DMS153 (cell line): ENCODE data around the gene ITPR3.

Experiments used
- DNase-seq: peaks from one replicate; lab custom pipeline; 2025; lab: John Stamatoyannopoulos, UW

Gene ITPR3

DNA sequence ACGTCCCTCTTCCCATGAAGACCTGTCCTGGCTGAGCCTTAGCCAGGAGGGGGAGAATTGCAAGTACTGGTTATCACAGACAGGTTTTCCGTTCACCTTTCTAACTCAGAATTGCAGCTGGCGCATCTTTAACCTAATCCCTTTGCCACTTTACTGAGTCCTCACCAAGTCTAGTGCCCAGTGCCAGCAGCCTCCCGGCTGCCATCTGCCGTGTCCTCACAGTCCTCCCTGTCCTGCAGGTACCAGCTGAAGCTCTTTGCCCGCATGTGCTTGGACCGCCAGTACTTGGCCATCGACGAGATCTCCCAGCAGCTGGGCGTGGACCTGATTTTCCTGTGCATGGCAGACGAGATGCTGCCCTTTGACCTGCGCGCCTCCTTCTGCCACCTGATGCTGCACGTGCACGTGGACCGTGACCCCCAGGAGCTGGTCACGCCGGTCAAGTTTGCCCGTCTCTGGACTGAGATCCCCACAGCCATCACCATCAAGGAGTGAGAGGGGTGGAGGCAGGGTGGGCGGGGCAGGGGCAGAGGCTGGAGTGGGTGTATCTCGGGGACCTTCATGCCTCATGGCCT lies 49.1 kb downstream of the ITPR3 start:
- DNase-seq = no peak

DNA sequence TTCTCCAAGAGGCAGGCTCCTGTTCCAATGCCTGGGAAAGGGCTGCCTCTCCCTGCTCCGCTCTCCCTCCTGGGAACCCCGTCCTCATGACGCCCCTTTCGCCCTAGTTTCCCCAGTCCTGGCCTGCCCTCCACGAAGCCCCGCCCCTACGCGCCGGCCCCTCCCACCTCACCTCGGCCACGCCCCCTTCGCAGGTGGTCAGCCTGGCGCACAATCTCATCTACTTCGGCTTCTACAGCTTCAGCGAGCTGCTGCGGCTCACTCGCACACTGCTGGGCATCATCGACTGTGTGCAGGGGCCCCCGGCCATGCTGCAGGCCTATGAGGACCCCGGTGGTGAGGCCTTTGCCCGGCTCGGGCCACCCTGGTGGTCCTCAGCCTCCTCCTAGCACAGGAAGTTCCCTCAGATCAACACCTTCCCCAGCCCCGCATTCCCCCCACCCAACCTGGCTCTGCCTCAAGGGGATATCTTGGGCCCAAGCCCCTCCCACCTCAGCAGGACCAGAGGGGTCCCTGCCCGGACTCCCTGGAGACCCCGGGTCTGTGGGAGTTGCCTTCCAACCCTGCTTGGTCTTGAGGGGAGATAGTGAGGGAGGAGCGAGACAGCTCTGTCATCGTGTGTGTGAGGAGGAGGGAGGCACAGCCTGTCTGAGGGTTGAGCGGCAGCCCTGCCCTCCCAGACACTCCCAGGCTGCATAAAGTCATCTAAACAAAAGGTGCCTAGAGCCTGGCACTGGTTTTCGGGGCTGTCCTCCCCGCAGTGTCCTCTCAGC lies 50.0 kb downstream of the ITPR3 start:
- no peak for DNase-seq

DNA sequence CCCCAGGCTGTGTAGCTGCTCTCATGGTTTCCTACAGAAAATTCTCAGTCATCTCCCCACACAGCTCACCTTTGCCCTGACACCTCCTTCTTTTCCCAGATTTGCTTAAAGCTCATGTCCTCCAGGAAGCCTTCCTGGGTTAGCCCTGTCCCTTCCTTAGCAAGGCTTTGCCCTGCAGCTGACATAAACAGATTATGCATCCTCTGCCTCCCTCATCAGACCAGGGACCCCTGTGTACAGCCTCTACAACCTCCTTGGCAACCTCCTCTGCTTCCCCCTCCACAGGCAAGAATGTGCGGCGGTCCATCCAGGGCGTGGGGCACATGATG lies 50.6 kb downstream of the ITPR3 start:
- no peak for DNase-seq

DNA sequence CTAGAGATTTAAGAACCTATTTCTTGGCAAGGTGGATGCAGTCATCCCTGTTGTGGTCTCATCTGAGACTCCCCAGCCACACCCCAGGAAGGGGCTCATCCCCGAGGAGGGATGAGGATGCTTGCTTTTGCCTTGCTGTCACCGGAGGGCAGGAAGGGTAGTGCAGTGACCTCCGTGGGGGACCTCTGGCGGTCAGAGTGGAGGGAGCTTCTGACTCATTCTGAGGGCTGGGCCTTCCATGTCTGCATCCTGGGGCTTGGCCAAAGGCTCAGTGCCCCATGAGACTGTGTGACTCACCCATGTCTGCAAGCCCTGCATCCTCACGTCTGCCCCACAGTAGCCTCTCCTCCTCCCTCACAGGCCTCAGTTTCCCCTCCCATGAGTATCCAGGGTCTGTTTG lies 51.7 kb downstream of the ITPR3 start:
- no peak for DNase-seq

DNA sequence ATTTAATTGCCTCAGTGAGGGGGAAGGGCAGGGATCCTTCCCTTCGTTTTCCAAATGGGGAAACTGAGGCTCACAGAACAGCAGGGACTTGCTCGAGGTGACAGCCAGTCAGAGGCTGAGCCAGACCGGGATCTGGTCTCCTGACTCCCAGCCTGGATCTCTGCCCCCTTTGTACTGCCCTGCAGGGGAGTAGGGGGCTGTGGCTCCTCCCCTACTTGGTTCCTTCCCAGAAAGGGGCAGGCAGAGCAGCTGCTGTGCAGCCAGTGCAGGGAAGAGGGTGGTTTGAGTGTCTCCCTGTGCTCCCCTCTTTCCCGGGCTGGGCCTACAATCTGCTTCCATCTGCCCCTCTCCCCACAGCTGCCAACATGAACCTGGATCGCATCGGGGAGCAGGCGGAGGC lies 52.7 kb downstream of the ITPR3 start:
- no peak for DNase-seq

DNA sequence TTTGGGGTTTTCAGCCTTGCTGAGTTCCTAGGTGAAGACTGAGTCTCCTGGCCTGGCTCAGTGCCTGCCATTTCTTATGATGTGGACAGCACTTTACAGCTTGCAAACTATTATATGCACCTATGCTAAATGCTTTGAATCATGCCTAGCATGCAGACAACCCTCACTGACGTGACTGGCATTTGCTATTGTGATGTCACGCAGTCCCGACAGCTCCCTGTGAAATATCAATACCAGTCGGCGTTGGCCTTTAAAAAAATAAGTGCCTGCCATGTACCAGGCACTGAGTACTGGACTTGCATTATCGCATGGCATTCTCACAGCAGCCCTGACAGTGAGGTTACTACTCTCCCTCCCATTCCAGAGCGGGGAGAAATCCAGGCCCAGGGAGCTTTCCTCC lies 54.8 kb downstream of the ITPR3 start:
- DNase-seq = no peak

DNA sequence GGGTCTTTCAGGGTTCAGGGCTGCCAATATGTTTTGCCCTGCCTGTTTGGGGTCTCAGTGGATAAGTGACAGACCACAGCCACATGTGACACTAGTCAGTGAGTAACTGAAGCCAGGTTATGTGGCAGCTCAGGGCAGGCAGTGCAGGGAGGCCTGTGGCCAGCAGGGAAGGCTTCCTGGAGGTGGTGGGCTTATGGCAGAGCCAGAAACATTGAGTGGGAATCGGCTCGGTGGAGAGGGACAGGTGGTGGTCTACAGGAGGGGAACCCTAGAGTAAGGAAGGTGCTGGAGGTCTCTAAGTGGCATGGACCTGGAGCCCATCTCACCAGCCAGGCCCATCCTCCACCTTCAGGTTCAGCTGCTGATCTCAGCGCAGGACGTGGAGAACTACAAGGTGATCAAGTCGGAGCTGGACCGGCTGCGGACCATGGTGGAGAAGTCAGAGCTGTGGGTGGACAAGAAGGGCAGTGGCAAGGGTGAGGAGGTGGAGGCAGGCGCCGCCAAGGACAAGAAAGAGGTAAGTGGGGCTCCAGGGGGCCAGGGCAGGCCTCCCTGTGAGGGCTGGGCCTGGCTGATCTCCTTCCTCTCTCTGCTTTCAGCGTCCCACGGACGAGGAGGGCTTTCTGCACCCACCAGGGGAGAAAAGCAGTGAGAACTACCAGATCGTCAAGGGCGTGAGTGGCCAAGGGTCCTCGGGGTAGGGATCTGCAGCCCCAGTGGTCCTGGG lies 55.5 kb downstream of the ITPR3 start:
- no peak for DNase-seq

DNA sequence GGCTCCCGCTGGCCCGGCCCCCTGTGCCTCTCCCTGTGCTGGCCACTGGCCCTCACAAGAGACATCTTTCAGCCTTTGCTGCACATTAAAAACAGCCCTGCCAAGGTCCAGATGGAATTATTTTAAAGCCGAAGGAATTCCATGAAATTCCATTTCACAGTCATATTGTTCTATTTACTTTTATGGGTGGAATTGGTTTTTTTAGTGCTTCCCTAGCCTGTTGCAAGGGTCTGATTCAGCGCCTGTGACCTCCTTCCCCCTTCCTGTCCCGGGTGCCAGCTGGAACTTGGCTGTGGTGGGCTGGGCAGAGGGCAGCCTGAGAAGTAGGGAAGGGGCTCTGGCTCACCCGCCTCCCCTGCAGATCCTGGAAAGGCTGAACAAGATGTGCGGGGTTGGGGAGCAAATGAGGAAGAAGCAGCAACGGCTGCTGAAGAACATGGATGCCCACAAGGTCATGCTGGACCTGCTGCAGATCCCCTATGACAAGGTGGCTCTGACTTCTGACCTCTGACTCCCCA lies 56.1 kb downstream of the ITPR3 start:
- no peak for DNase-seq

DNA sequence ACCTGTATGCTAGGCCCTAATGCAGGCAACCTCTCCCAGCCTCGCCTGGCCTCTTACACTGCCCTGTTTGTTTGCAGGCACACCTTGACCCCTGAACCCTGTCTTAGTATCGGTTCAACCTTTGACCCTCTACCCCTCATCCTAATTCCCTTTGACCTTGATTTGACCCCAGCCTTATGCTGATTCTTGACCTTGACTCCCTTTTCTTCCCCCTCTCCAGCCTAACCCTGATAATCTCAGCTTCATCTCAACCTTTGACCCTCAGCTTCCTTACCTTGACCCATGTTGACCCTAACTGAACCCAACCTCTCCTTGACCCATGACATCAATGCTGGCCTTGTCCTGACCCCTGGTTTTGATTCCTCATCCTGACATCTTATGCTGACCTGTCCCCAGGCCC lies 56.6 kb downstream of the ITPR3 start:
- DNase-seq = no peak

DNA sequence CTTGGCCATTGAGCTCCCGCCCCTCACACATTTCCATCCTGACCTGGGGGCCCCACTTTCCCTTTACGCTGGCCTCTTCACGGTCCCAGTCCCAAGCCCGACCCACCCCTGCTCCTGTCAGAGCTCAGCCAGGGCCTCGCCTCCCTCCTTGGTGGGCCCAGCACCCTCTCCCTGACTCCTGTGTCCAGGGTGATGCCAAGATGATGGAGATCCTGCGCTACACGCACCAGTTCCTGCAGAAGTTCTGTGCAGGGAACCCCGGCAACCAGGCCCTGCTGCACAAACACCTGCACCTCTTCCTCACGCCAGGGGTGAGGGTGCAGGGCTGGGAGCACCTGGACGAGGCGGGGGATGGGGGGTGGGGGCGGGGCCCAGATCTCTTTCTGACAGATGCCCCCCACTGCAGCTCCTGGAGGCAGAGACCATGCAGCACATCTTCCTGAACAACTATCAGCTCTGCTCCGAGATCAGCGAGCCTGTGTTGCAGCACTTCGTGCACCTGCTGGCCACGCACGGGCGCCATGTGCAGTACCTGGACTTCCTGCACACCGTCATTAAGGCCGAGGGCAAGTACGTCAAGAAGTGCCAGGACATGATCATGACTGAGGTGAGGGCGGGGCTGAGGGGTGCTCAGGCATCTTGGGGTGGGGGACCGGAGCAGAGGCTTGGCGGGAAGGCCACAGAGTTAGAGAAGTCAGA lies 57.3 kb downstream of the ITPR3 start:
- DNase-seq = no peak

DNA sequence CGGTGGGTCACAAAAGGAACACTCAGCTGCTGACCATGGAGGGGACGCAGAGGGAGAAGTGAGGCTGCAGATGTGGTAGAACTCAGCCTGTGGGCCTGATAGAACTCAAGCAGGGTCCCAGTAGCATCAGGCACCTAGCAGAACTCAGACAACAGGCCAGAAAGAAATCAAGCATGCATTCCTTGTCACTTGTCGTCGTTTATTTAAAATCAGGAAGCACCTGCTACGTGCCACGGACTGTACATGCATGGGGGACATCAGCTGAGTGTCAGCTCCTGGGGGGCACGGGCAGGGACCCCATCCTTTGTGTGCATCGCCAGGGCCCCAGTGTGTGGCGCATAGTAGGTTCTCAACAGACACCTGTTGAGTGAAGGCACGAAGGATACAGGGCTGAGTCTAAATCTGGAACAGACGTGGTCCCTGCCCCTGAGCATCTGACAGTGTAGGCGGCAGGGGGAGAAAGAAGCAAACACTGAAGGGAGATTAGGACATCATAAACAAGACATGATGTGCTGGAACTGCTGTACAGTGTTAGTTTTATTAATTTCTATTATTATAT lies 57.9 kb downstream of the ITPR3 start:
- no peak for DNase-seq

DNA sequence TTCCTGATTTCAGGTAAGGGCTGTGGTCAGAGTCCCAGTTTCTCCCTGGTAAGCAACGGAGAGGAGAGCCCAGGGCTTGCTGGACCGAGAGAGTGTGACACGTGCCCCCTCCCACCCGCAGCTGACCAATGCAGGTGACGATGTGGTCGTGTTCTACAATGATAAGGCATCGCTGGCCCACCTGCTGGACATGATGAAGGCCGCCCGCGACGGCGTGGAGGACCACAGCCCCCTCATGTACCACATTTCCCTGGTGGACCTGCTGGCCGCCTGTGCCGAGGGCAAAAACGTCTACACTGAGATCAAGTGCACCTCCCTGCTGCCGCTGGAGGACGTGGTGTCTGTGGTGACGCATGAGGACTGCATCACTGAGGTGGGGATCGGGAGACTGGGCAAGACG lies 58.6 kb downstream of the ITPR3 start:
- no peak for DNase-seq

DNA sequence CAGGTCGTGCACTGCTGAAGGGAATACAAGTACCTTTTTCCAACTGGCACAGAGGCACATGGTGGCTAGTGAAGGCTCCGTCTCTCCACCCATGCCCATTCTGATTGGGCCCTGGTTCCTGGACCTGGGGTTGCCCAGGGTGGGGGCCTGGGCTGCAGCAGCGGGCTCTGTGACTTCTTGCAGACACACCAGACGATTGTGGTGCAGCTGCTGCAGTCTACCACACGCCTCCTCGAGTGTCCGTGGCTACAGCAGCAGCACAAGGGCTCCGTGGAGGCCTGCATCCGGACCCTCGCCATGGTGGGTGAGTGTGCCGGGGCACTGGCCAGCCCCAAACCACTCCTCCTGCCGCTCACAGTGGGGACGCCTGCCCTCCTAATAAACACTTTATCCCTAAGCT lies 61.2 kb downstream of the ITPR3 start:
- no peak for DNase-seq

DNA sequence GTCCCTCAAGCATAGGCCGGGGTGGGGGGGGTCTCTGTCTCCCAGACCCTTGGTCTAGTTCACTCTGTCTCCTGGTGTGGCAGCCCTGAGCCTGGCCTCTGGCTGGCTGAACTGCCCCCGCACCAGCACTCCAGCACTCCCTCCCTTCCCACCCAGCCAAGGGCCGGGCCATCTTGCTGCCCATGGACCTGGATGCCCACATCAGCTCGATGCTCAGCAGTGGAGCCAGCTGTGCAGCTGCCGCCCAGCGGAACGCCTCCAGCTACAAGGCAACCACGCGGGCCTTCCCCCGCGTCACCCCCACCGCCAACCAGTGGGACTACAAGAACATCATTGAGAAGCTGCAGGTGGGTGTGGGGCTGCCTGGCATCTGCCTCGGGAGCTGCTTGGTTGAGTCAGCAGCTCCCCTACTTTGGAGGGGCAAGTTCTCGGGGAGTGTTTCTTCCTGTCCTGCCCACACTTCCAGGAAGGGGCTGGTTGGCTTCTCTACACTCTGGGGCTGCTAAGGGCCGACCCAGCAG lies 62.0 kb downstream of the ITPR3 start:
- no peak for DNase-seq

DNA sequence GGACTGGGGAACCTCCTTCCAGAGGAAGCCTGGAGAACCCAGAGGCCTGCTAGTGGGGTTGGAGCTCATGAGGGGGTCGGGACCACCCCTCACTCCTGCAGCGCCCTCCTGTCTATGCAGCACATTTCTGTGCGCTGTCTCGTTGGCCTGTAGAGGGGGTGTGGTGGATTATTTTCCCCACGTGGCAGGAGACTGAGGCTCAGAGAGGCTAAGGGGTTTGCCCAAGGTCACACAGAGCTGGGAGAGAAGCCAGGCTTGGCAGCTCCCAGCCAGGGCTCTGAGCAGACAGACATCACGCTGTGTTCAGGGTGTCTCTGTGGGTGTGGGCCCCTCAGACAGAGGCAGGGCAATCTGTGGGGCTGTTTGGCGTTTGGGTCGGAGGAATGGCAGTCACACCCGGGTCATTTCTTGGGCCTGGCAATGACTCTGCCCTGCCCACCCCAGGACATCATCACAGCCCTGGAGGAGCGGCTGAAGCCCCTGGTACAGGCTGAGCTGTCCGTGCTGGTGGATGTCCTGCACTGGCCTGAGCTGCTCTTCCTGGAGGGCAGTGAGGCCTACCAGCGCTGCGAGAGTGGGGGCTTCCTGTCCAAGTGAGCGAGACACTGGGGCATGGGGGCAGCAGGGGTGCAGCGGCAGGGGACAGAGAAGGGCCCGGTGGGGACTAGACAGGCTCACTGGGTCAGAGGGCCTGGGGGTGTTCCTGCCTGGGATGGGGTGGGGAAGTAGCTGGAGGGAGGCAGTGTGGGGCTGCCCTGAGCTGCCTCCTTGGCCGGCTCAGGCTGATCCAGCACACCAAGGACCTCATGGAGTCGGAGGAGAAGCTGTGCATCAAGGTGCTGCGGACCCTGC lies 62.7 kb downstream of the ITPR3 start:
- DNase-seq = no peak

DNA sequence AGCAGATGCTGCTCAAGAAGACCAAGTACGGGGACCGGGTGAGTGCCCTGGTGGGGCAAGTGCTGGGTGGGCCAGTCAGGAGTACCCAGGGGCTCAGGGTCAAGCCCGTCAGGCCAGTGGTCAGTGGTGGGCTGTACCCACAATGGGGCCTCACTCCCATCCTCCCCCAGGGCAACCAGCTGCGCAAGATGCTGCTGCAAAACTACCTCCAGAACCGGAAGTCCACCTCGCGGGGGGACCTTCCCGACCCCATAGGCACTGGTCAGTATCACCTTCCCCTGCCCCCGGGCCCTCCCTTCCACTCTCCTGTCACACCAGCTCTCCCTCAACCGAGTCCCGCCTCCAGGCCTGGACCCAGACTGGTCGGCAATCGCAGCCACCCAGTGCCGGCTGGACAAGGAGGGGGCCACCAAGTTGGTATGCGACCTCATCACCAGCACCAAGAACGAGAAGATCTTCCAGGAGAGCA lies 63.3 kb downstream of the ITPR3 start:
- no peak for DNase-seq

DNA sequence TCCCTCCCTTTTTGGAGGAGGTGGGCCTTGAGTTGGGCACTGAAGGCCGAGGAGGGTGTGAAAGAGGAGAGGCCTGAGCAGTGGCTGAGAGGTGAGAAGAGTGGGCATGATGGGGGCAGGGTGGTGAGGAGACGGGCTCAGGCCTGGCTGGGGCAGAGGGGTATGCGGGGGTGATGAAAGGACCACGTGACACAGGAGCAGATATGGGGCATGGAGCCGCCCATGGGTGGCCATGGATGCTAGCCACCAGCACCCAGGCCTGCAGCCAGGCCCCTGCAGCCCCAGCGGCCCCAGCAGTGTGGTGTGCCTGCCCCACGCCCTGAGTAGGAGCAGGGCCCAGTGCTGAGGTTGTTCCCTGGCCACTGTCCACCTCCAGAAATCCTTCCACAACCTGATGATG lies 63.9 kb downstream of the ITPR3 start:
- DNase-seq = no peak

DNA sequence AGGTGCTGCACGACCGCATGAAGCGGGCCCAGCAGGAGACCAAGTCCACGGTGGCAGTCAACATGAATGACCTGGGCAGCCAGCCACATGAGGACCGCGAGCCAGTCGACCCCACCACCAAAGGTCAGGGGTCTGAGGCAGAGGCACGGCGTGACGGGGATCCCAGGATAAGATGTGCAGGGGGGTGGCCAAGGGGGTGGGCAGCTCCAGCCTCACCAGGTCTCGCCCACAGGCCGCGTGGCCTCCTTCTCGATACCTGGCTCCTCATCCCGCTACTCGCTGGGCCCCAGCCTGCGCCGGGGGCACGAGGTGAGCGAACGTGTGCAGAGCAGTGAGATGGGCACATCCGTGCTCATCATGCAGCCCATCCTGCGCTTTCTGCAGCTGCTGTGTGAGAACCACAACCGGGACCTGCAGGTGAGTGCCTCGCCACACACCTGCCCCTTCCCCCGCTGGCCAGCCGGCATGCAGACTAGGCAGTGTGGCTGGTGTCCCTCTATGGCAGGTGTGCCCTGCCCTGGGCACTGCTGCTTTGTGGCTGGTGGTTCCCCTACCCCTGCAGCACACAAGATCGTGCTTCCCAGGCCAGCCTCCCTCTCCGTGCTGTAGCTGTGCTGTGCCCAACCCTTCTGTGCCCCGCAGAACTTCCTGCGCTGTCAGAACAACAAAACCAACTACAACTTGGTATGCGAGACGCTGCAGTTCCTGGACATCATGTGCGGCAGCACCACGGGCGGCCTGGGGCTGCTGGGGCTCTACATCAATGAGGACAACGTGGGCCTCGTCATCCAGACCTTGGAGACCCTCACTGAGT lies 64.5 kb downstream of the ITPR3 start:
- DNase-seq = no peak

DNA sequence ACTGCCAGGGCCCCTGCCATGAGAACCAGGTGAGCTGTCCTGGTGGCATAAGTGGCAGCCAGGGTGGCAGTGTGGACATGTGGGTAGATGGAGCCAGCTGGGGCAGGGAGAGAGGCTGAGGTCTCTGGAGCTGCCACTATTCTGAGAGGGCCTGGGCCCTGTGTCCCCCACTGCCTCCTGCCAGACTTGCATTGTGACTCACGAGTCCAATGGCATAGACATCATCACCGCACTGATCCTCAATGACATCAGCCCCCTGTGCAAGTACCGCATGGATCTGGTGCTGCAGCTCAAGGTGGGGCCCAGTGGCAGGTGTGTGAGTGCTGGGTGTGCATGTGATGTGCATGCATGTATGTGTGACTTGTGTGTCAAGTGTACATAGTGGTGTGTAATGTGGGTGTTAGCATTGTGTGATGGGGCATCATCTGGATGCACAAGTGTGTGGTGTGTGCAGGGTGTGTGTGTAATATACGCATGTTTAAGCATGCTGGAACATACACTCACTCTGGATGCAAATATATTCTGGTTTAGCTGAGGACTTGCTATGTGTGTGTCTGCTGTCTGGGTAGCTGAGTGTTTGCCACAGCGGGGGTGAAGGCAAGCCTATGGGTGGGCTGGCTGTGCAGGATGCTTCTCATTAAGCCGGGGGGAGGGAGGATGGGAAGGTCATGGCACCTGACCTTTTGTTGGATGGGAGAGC lies 65.3 kb downstream of the ITPR3 start:
- no peak for DNase-seq
